Muscle layer of duodenum (tissue), 2 donors: Measurements from ENCODE around the gene KIF26A.

ENCODE experiments used
- H3K27ac ChIP-seq: one replicate; pipeline ENCODE4 v1.7.0; 2013; ENCODE audit warnings: mild to moderate bottlenecking, low read length
- H3K27me3 ChIP-seq: one replicate; pipeline ENCODE4 v1.7.0; 2013; ENCODE audit warnings: low read depth, mild to moderate bottlenecking, control low read depth, low read length
- H3K36me3 ChIP-seq, 2 donors: one replicate each; pipeline ENCODE4 v1.7.0; 2013; ENCODE audit warnings: low read length in 2 of 2, control low read depth in 1 of 2, mild to moderate bottlenecking in 1 of 2; ENCODE audit not compliant: insufficient read depth in 2 of 2, control insufficient read depth in 1 of 2
- H3K4me1 ChIP-seq, 2 donors: one replicate each; pipeline ENCODE4 v1.7.0; 2013; ENCODE audit warnings: low read length in 2 of 2, mild to moderate bottlenecking in 2 of 2, control low read depth in 1 of 2, moderate library complexity in 1 of 2; ENCODE audit not compliant: insufficient read depth in 2 of 2, control insufficient read depth in 1 of 2
- H3K4me3 ChIP-seq, 2 donors: one replicate each; pipeline ENCODE4 v1.7.0; 2013; ENCODE audit warnings: low read length in 2 of 2, low read depth in 1 of 2, mild to moderate bottlenecking in 1 of 2
- H3K9me3 ChIP-seq, 2 donors: one replicate each; pipeline ENCODE4 v1.7.0; 2013; ENCODE audit warnings: low read length in 2 of 2, control low read depth in 1 of 2, mild to moderate bottlenecking in 1 of 2; ENCODE audit not compliant: control insufficient read depth in 1 of 2
- donor health status: healthy.

Gene KIF26A

DNA sequence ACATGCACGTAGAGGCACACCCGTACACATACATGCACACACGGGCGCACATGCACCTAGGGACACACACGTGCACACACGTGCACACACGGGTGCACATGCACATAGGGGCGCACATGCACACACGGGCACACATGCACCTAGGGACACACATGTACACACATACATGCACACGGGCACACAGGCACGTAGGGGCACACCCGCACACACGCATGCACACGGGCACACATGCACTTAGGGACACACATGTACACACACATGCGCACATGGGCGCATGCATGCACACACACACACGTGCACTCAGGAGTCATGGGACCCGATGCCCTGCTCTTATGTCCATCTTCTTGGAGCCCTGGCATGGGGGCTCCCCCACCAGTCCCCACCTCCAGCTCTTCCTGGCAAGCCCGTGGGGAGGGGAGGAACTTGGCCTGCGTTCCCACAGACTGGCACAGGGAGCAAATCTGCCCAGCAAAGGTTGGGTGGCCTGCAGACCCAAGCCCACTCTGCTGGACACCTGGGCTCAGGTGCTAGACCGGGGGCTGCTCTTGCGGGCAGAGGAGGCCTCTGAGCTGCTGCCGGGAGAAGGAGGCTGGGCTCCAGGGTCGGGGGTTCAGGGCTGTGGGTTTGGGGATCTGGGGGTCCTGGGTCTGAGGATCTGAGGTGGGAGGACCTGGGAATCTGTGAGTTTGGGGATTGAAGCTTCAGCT lies 51.4 kb downstream of the KIF26A start:
- Histone ChIP-seq H3K4me3 (no peak overlapping the region), H3K36me3 (no peaks in the 10 kb centered on the region), H3K27ac (no peak overlapping the region), H3K9me3 (no peaks in the 10 kb centered on the region), H3K4me1 (no peaks in the 10 kb centered on the region), H3K27me3 (no peaks in the 10 kb centered on the region)

DNA sequence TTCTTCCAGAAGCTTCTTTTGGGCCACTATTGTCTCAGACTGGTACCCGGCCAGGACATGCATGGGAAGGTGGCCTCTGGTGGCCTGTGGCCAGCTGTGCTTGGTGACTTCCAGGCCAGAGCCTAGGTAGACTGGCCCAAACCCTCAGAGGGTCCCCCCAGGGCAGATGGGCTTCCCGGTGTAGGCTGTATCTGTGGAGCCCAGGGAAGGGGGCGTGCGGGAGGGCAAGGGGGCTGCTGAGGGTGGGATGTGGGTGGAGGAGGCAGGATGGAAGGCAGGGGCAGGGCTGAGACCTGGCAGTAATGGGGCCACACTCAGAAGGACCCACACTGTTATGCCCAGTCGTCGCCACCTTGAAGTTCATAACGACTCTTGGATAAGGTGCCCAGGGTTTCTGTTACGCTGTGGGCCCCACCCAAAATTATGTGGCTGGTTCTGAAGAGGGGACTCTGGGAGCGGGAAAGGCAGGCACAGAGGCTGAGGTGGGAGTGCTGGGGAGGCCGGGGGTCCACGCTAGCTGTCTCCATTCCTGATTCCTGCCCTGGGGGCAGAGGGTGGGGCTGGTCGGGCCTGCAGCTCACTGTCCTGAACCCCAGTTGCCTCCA lies 52.1 kb downstream of the KIF26A start:
- H3K27ac ChIP-seq, result no peak overlapping the region
- no peak overlapping the region for H3K4me3 ChIP-seq
- no peaks in the 10 kb centered on the region for H3K4me1 ChIP-seq
- no peaks in the 10 kb centered on the region for H3K9me3 ChIP-seq
- no peaks in the 10 kb centered on the region for H3K27me3 ChIP-seq
- H3K36me3 ChIP-seq, result no peaks in the 10 kb centered on the region

DNA sequence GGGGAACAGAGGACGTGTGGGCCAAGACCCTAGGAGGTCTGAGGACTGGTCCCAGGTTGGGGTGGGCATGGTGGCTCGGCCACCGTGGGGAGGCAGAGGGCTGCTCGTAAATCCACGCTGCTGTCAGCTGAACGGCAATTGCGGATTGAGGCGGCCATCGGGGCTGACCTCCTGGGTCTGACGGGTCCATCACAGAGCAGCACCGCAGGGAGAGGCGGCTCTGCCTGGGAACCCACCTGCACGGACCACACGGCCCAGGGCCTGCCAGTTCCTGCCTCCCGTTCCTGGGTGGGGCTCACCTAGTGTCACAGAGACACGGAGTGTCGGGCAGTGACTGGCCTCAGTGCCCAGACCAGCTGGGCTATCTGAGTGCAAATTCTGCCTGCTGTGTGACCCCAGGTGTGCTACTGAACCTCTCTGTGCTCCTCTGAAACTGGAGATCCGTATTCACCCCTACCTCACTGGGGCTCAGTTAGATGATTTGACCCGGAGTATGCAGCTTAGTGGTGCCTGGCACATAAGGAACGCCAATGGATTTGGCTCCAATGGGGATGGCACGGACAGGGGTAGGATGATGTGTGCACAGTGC lies 53.1 kb downstream of the KIF26A start:
- Histone ChIP-seq H3K4me1 (no peaks in the 10 kb centered on the region), H3K27ac (no peak overlapping the region), H3K27me3 (no peaks in the 10 kb centered on the region)

DNA sequence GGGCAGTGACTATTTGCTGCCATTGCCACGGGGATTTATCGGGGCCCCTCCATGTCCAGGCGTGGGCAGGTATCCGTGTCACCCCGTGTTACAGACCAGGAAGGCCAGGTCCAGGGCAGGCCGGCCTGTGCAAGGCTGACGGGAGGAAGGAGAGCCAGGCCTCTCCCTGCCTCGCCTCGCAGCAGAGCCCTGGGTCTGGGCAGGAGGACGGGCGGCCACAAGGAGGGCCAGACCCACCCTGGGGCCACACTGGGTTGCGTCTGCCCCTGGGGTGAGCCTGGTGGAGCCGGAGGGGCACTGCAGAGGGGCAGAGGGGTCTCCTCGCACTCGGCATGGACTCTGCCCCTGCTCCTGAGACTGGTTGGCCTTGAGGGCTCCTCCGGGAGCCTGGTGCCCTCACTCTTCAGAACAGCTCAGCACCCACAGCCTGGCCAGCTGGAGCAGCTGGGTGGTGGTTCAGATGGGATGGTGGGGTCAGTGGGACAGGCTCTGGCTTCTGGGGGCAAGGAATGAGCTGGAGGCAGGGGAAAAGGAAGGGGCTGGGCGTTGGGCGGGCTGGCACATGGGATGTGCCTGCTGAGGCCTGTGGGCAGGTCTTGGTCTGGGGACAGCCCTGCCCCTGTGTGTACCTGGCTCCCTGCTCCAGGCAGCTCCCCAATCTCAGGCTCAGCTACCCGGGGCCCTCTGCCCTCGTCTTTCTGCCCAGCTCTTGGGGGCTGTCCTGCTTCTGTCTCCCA lies 53.9 kb downstream of the KIF26A start:
- Histone ChIP-seq H3K4me3 (no peak overlapping the region), H3K36me3 (no peaks in the 10 kb centered on the region), H3K4me1 (no peaks in the 10 kb centered on the region), H3K27ac (no peak overlapping the region), H3K9me3 (no peaks in the 10 kb centered on the region), H3K27me3 (no peaks in the 10 kb centered on the region)

More for the DNA sequence above, 53.1 kb downstream of the KIF26A start:
- H3K4me3 ChIP-seq, result no peak overlapping the region
- H3K36me3 ChIP-seq, result no peaks in the 10 kb centered on the region
- no peaks in the 10 kb centered on the region for H3K9me3 ChIP-seq

DNA sequence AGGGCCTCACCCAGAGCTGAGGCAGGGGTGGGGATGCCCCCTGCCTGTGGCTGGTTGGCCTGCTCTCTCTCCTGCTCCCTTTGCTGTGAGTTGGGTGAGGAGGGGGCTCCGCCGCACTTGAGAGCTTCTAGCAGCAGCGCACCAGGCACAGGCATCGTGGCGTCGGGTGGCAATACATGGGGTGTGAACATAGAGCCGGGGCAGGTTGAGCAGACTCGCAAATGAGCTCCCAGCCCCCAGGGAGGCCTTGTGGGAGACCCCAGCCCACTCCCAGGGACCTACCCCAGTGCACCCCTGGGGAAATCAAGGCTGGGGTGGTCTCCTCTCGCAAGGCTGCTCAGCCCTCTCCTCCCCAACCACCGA lies 54.5 kb downstream of the KIF26A start:
- H3K27ac ChIP-seq, result no peak overlapping the region
- H3K9me3 ChIP-seq, result no peaks in the 10 kb centered on the region
- H3K4me3 ChIP-seq, result no peak overlapping the region

DNA sequence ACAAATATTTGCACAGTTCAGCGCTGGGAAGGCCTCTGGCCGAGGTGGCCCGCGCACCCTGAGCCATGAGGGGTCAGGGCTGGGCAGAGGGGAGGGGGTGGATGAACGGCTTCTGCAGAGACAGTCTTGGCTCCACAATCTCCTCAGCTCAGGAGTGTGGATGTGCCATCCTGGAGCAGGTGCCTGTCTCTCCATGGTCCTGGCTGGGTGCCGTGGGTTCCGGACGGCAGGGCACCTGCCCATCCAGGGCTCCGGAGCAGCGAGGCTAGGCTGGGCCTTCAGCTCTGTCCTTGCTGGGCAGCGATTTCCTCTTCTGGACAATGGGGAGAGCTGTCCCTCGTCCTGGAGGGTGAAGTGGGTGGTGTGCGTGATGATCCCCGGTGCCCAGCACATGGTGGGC lies 55.6 kb downstream of the KIF26A start:
- Histone ChIP-seq H3K27me3 (no peaks in the 10 kb centered on the region), H3K27ac (no peak overlapping the region), H3K4me1 (no peaks in the 10 kb centered on the region), H3K36me3 (no peaks in the 10 kb centered on the region), H3K9me3 (no peaks in the 10 kb centered on the region), H3K4me3 (no peak overlapping the region)

More for the DNA sequence above, 54.5 kb downstream of the KIF26A start:
- no peaks in the 10 kb centered on the region for H3K27me3 ChIP-seq
- no peaks in the 10 kb centered on the region for H3K4me1 ChIP-seq
- no peaks in the 10 kb centered on the region for H3K36me3 ChIP-seq

DNA sequence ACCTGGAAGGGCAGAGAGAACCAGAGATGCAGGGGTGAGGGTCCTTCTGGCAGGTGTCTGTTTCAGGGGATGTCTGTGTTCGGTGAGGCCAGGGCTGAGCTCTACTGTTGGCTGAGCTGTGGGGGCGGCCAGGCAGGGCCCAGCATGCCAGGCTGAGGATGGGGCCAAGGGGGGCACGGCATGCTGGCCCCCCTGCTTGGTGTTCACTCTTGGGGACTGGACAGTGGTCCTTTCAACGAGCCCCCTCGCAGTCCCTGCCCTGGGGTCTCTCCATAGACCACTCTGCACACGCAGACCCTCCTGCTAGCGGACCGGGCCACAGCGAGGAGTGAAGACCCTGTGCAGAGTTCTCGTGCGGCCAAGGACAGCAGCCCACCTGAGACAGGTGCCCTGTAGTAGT lies 56.3 kb downstream of the KIF26A start:
- H3K4me1 ChIP-seq, result no peaks in the 10 kb centered on the region
- H3K27me3 ChIP-seq, result no peaks in the 10 kb centered on the region
- no peak overlapping the region for H3K4me3 ChIP-seq
- no peaks in the 10 kb centered on the region for H3K36me3 ChIP-seq
- H3K9me3 ChIP-seq, result no peaks in the 10 kb centered on the region
- H3K27ac ChIP-seq, result no peak overlapping the region

DNA sequence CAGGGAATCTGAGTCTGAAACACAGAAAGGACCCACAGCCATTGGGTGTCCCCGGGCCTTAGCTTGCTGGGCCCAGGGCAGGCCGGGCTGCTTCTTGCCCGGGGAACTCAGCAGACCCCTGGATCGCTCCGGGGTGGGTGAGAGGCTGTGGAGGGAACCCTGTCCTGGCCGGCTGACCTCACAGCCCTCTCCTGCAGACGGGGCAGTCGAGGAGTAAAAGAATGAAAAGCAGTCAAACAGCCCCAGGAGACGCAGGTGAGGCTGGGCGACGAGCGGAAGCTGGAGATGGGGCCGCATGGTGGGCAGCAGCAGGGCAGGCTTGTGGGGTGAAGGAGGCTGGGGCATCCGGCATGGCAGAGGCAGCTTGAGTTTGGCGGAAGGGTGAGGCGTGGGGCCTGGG lies 57.0 kb downstream of the KIF26A start:
- Histone ChIP-seq H3K9me3 (no peaks in the 10 kb centered on the region), H3K36me3 (no peaks in the 10 kb centered on the region), H3K4me1 (no peaks in the 10 kb centered on the region), H3K27me3 (no peaks in the 10 kb centered on the region), H3K4me3 (no peak overlapping the region), H3K27ac (no peak overlapping the region)

DNA sequence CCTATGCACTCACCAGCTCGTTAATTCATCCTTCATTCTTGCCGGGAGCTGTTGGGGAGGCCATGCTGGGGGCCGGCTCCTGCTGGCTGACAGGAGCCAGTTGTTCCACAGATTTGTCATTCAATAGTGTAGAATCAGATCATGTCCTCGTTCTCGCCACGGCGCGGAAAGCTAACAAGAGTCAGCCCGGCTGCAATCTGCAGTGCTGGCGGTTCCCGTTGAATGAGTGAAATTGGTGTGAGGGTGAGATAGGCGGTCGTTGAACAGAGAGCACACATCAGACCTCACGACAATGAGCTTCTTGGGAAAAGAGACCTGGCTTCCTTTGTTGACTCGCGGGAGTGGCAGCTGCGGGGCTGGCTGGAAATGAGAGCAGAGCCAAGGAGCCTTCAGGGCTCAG lies 57.5 kb downstream of the KIF26A start:
- Histone ChIP-seq H3K27me3 (no peaks in the 10 kb centered on the region), H3K4me1 (no peaks in the 10 kb centered on the region), H3K36me3 (no peaks in the 10 kb centered on the region), H3K4me3 (no peak overlapping the region), H3K27ac (no peak overlapping the region), H3K9me3 (no peaks in the 10 kb centered on the region)

DNA sequence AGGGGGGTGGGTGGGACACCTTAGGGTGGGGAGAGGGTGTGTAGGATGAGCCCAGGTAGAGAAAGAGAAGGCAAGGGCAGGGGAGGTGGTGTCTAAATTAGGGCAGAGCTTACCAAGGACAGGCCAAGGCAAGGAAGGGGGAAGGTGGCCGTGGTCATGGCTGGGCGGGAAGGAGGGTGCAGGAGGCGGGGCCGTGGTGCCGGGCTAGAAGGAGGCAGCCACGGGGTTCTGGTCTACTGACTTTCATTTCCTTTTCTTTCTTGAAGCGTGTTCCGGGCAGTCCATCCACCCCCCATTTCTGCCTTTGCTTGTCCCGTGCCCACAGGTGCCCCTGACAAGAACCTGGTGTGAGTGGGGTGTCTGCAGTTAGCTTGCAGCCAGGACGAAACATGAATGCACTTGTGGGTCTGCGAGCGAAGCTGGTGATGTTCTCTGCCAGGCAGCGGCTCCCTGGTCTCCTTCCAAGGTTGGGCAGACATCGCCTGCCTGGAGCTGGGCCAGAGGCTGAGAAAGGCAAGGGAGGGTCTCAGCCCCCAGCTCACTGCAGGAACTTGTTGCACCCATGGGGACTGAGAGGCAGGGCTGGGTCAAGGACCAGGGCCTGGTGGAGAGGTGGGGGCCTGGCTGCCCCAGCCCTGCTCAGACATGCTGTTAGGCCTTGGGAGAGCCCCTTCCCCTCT lies 58.2 kb downstream of the KIF26A start:
- H3K27ac ChIP-seq, result no peak overlapping the region
- H3K4me3 ChIP-seq, result no peak overlapping the region
- no peaks in the 10 kb centered on the region for H3K36me3 ChIP-seq
- H3K9me3 ChIP-seq, result no peaks in the 10 kb centered on the region
- H3K27me3 ChIP-seq, result no peaks in the 10 kb centered on the region
- no peaks in the 10 kb centered on the region for H3K4me1 ChIP-seq
